GM12878 (cell line): ENCODE data around the gene POU6F2. TPM values are rescaled to one million over a fixed set of nuclear protein-coding genes. Genes with fewer than 3 reads are reported as not detected.

ENCODE experiments used
- ATAC-seq: fragments of 200-7000 bp; cut with Tn5 transposase; 3 replicates; pipeline ENCODE4 v1.9.1; 2020; ENCODE audit warnings: mild to moderate bottlenecking, moderate library complexity
- BruUV-seq: library from RNA; stranded (reverse); fragments of 400-500 nt; replicated peaks from 2 replicates; lab custom pipeline; 2021; lab: Mats Ljungman, UMichigan
- CTCF ChIA-PET: fragments of 300-600 bp; sonication (Branson Sonifier 250); formaldehyde crosslinking; extraction: SDS; loops from one replicate; lab custom pipeline; 2021; ENCODE audit warnings: inconsistent platforms; lab: Yijun Ruan, JAX
- POLR2A ChIA-PET: fragments of 350-600 bp; formaldehyde crosslinking; extraction: SDS; loops from one replicate; lab custom pipeline; 2021; ENCODE audit warnings: inconsistent platforms; lab: Charles Lee
- RAD21 ChIA-PET: fragments of 300-600 bp; sonication (Branson Sonifier 250); formaldehyde crosslinking; loops from one replicate; lab custom pipeline; 2023; ENCODE audit warnings: antibody characterized with exemption; ENCODE audit not compliant: unreplicated experiment; lab: Charles Lee
- SMC1A ChIA-PET: fragments of 300-600 bp; sonication (Branson Sonifier 250); formaldehyde crosslinking; loops from one replicate; lab custom pipeline; 2023; ENCODE audit not compliant: unreplicated experiment, uncharacterized antibody; lab: Charles Lee
- DNase-seq: peaks from one replicate; pipeline ENCODE4 v3.0.0-alpha.2; 2011; ENCODE audit warnings: low read depth, low spot score
- FAIRE-seq: peaks from 3 replicates; lab custom pipeline; 2011; peaks lifted over from hg19 to GRCh38; lab: Jason Lieb, UNC
- H2AFZ ChIP-seq: 2 replicates; pipeline ENCODE4 v1.6.0; 2011; ENCODE audit warnings: low read depth, low read length, control low read depth; ENCODE audit not compliant: control insufficient read depth
- H3K27ac ChIP-seq: 2 replicates; pipeline ENCODE4 v1.5.1; 2011; ENCODE audit warnings: control low read depth; ENCODE audit not compliant: control insufficient read depth, insufficient read depth
- H3K27me3 ChIP-seq, 2 experiments: replicated peaks in 1 of 2; 2 replicates each; pipeline versions ENCODE4 v1.6.0 to v1.6.1; 2011; ENCODE audit warnings: low read length in 1 of 2; ENCODE audit not compliant: control insufficient read depth in 2 of 2, insufficient read depth in 2 of 2
- H3K36me3 ChIP-seq, 2 experiments: 2 replicates each; pipeline ENCODE4 v1.5.1; 2011; ENCODE audit warnings: low read length in 1 of 2; ENCODE audit not compliant: control insufficient read depth in 2 of 2, insufficient read depth in 2 of 2
- H3K4me1 ChIP-seq: 2 replicates; pipeline ENCODE4 v1.6.1; 2011; ENCODE audit warnings: mild to moderate bottlenecking, low read length, moderate library complexity, mixed read lengths; ENCODE audit not compliant: control insufficient read depth, insufficient read depth
- H3K4me2 ChIP-seq: 2 replicates; pipeline ENCODE4 v1.6.0; 2011; ENCODE audit warnings: control low read depth; ENCODE audit not compliant: control insufficient read depth, insufficient read depth
- H3K4me3 ChIP-seq: fragments of 200-600 bp; sonication (generic); 2 replicates; pipeline ENCODE4 v1.5.1; 2016
- H3K79me2 ChIP-seq: 2 replicates; pipeline ENCODE4 v1.6.0; 2011; ENCODE audit warnings: low read length; ENCODE audit not compliant: control insufficient read depth, insufficient read depth
- H3K9ac ChIP-seq: 2 replicates; pipeline ENCODE4 v1.8.0; 2011; ENCODE audit warnings: low read length, control low read depth, mixed read lengths; ENCODE audit not compliant: control insufficient read depth, insufficient read depth
- H3K9me3 ChIP-seq: replicated peaks from 3 replicates; pipeline ENCODE4 v1.5.1; 2011; ENCODE audit warnings: mild to moderate bottlenecking, low read length; ENCODE audit not compliant: control insufficient read depth, insufficient read depth
- H4K20me1 ChIP-seq: 2 replicates; pipeline ENCODE4 v1.6.0; 2011; ENCODE audit not compliant: control insufficient read depth, insufficient read depth
- ATF3 ChIP-seq: IDR thresholded peaks from 2 replicates; pipeline ENCODE4 v1.6.1; 2011; ENCODE audit warnings: low read depth, mild to moderate bottlenecking, low read length, moderate library complexity, borderline replicate concordance; ENCODE audit errors: extremely low read depth
- BCL3 ChIP-seq: IDR thresholded peaks from 2 replicates; pipeline ENCODE4 v1.6.1; 2011; ENCODE audit warnings: borderline replicate concordance, low read depth, mild to moderate bottlenecking, moderate library complexity, low read length; ENCODE audit not compliant: insufficient read depth, poor library complexity, severe bottlenecking
- CREM ChIP-seq: IDR thresholded peaks from 2 replicates; pipeline ENCODE4 v1.6.1; 2014; ENCODE audit warnings: antibody characterized with exemption, low read depth
- ETV6 ChIP-seq, 2 experiments: fragments of 450-650 bp in 1 of 2; IDR thresholded peaks in 1 of 2; conservative IDR thresholded peaks in 1 of 2; 2 replicates each; pipeline ENCODE4 v1.6.1; 2014; ENCODE audit warnings: antibody characterized with exemption in 1 of 2, borderline replicate concordance in 1 of 2, low read depth in 1 of 2, mild to moderate bottlenecking in 1 of 2, moderate library complexity in 1 of 2
- GABPA ChIP-seq: IDR thresholded peaks from 2 replicates; pipeline ENCODE4 v1.6.1; 2014; ENCODE audit warnings: antibody characterized with exemption, low read depth, mild to moderate bottlenecking, inconsistent platforms
- MEF2A ChIP-seq: IDR thresholded peaks from 2 replicates; pipeline ENCODE4 v1.6.1; 2011; ENCODE audit warnings: low read depth, mild to moderate bottlenecking, low read length, moderate library complexity; ENCODE audit not compliant: insufficient read depth
- MTA2 ChIP-seq: fragments of 450-650 bp; IDR thresholded peaks from 2 replicates; pipeline ENCODE4 v1.6.1; 2016; ENCODE audit warnings: low read depth, mild to moderate bottlenecking, moderate library complexity
- POLR2AphosphoS2 ChIP-seq: IDR thresholded peaks from 2 replicates; pipeline ENCODE4 v1.6.1; 2011; ENCODE audit warnings: low read depth, mild to moderate bottlenecking, low read length, improper control_type of control experiment, moderate library complexity
- POLR2AphosphoS5 ChIP-seq: IDR thresholded peaks from 2 replicates; pipeline ENCODE4 v1.6.1; 2011; ENCODE audit warnings: mild to moderate bottlenecking, low read length, inconsistent platforms
- RAD51 ChIP-seq: fragments of 450-650 bp; IDR thresholded peaks from 2 replicates; pipeline ENCODE4 v1.6.1; 2016; ENCODE audit warnings: moderate library complexity, mild to moderate bottlenecking, inconsistent platforms
- RELB ChIP-seq: fragments of 450-650 bp; IDR thresholded peaks from 2 replicates; pipeline ENCODE4 v1.6.1; 2017; ENCODE audit warnings: low read depth, mild to moderate bottlenecking, moderate library complexity
- SMARCA5 ChIP-seq: fragments of 450-650 bp; IDR thresholded peaks from 2 replicates; pipeline ENCODE4 v1.6.1; 2017; ENCODE audit warnings: mild to moderate bottlenecking
- SMC3 ChIP-seq: IDR thresholded peaks from 2 replicates; pipeline ENCODE4 v1.6.1; 2011; ENCODE audit warnings: low read length, improper control_type of control experiment, borderline replicate concordance
- SPI1 ChIP-seq: IDR thresholded peaks from 2 replicates; pipeline ENCODE4 v1.6.1; 2011; ENCODE audit warnings: low read depth, mild to moderate bottlenecking, low read length, moderate library complexity, borderline replicate concordance; ENCODE audit not compliant: insufficient read depth
- SREBF1 ChIP-seq: IDR thresholded peaks from 2 replicates; pipeline ENCODE4 v1.6.1; 2012; ENCODE audit warnings: mild to moderate bottlenecking, low read length
- YBX1 ChIP-seq: fragments of 450-650 bp; IDR thresholded peaks from 2 replicates; pipeline ENCODE4 v1.6.1; 2016; ENCODE audit warnings: antibody characterized with exemption
- ZNF384 ChIP-seq: IDR thresholded peaks from 2 replicates; pipeline ENCODE4 v1.6.1; 2012; ENCODE audit warnings: low read depth, mild to moderate bottlenecking, low read length, improper control_type of control experiment, borderline replicate concordance
- WGBS: methylation state at CpG from one replicate; pipeline ENCODE4 v1.1.6; 2016; ENCODE audit warnings: low lambda C conversion rate; ENCODE audit not compliant: insufficient replicate concordance, insufficient coverage; ENCODE audit errors: missing lambda C conversion rate; 5-methylcytosine and 5-hydroxymethylcytosine counted together
- in situ Hi-C: fragments of 300-500 bp; cut with MboI; formaldehyde crosslinking; loops from 9 replicates; pipeline ENCODE4 v1.14.3; 2018; ENCODE audit warnings: mixed read lengths
- intact Hi-C: fragments of 100-400 bp; cut with micrococcal nuclease; formaldehyde crosslinking; loops from one replicate; pipeline ENCODE4 v1.14.2; 2022; ENCODE audit not compliant: unreplicated experiment
- polyA plus RNA-seq, 11 experiments: library from polyadenylated mRNA; depleted of rRNA in 4 of 11; unstranded in 6 of 11; stranded (reverse) in 5 of 11; fragments of >200 nt; fragmentation: Nextera tagmentation in 4 of 11; fragmentation: Illumina TruSeq in 1 of 11; extraction: Ambion mirVana in 4 of 11; extraction: Trizol in 1 of 11; gene quantifications; 1 replicate in 1 of 11; 2 replicates in 10 of 11; pipeline versions ENCODE4 v1.2.1 to v1.2.3, GENCODE V29; 2011 to 2016; ENCODE audit warnings: inconsistent platforms in 2 of 11, missing spikeins in 2 of 11, low read depth in 1 of 11
- total RNA-seq, 4 experiments: library from RNA; depleted of rRNA in 3 of 4; stranded (reverse); fragments of >200 nt in 3 of 4; fragmentation: Illumina TruSeq in 1 of 4; extraction: Trizol in 1 of 4; gene quantifications; 2 replicates each; pipeline versions ENCODE4 v1.2.1 to v1.2.3, GENCODE V29; 2013 to 2021

Gene POU6F2
- total and polyA plus RNA-seq, 10 of the 15 experiments (the other 5 are each of a cell fraction or from before 2014, with no cell fraction given) = 0.10 TPM; not detected in 9

GRCh38 chr7:39144420-39144819, 166.7 kb downstream of the POU6F2 start:
- intact Hi-C loops (no loop called here), in situ Hi-C loops (no loop called here)
- TF ChIP-seq ATF3 (no peak), CREM (no peak), RAD51 (no peak), POLR2AphosphoS2 (no peak), SMARCA5 (no peak), ZNF384 (no peak), POLR2AphosphoS5 (no peak), SMC3 (no peak), GABPA (no peak), RELB (no peak), BCL3 (no peak), SPI1 (no peak), ETV6 (conservative IDR thresholded peaks at IDR 0.05 in 1 of 2, IDR thresholded peaks at IDR 0.05 in 1 of 2; ENCODE audit: borderline replicate concordance in 1 of 2, low read depth in 1 of 2) (no peak), SREBF1 (no peak), YBX1 (no peak), MTA2 (no peak), MEF2A (no peak)
- H2AFZ ChIP-seq = no peak overlapping the region
- DNase-seq (no peak), FAIRE-seq (no peak), ATAC-seq (no peak)
- no peaks in the 10 kb centered on the region for H3K9me3 ChIP-seq
- 0% methylated on average over 1 of the region's 1 CpG for WGBS
- no peak overlapping the region for H3K4me2 ChIP-seq
- BruUV-seq = no TSS peak
- RAD21 ChIA-PET = no interaction called here
- SMC1A ChIA-PET = no interaction called here
- H3K27me3 ChIP-seq = no peaks in the 10 kb centered on the region
- H3K4me1 ChIP-seq = no peaks in the 10 kb centered on the region
- no peaks in the 10 kb centered on the region for H3K79me2 ChIP-seq
- H4K20me1 ChIP-seq = no peaks in the 10 kb centered on the region
- POLR2A ChIA-PET = no interaction called here
- no peak overlapping the region for H3K4me3 ChIP-seq
- no peak overlapping the region for H3K9ac ChIP-seq
- no peaks in the 10 kb centered on the region for H3K36me3 ChIP-seq
- H3K27ac ChIP-seq = no peak overlapping the region
- CTCF ChIA-PET = no interaction called here
